GM12892 (cell line): ENCODE measurements around the gene SPRR2F.
"Not testable (repeated sequence)": the region's sequence is repeated elsewhere in the genome, so short reads cannot be mapped to it uniquely, and the experiment has no call there.

Experiments
- POLR2A ChIP-seq: IDR thresholded peaks from 2 replicates; pipeline ENCODE4 v1.6.1; 2011; ENCODE audit warnings: low read depth, low read length, control low read depth
- POLR2AphosphoS5 ChIP-seq: IDR thresholded peaks from 2 replicates; pipeline ENCODE4 v1.6.1; 2011; ENCODE audit warnings: low read depth, low read length, control low read depth

GRCh38 chr1:153115264-153115663 is 1.9 kb upstream of the SPRR2F start:
- not testable (repeated sequence) for TF ChIP-seq POLR2A, POLR2AphosphoS5
